Calu3 (cell line): Measurements from ENCODE around the gene SLC9A4. TPM values are rescaled to one million over a fixed set of nuclear protein-coding genes. Genes with fewer than 3 reads are reported as not detected.

Experiments
- BruUV-seq: library from RNA; stranded (reverse); fragments of 400-500 nt; replicated peaks from 2 replicates; lab custom pipeline; 2021; lab: Mats Ljungman, UMichigan
- CTCF ChIA-PET: fragments of 300-600 bp; sonication (Branson Sonifier 250); formaldehyde crosslinking; loops from one replicate; lab custom pipeline; 2022; ENCODE audit warnings: antibody characterized with exemption; lab: Charles Lee
- DNase-seq: peaks from one replicate; pipeline ENCODE4 v3.0.0; 2022
- H3K27ac Mint-ChIP-seq: one replicate; pipeline ENCODE4 v1.8.0; 2022; ENCODE audit warnings: mixed read lengths; ENCODE audit not compliant: unreplicated experiment
- H3K27me3 Mint-ChIP-seq: one replicate; pipeline ENCODE4 v1.8.0; 2022; ENCODE audit warnings: mixed read lengths; ENCODE audit not compliant: unreplicated experiment
- H3K36me3 Mint-ChIP-seq: one replicate; pipeline ENCODE4 v1.8.0; 2022; ENCODE audit warnings: mild to moderate bottlenecking, moderate library complexity, mixed read lengths; ENCODE audit not compliant: insufficient read depth, unreplicated experiment
- H3K4me1 Mint-ChIP-seq: one replicate; pipeline ENCODE4 v1.8.0; 2022; ENCODE audit warnings: mild to moderate bottlenecking, low read depth, mixed read lengths; ENCODE audit not compliant: unreplicated experiment
- H3K4me3 Mint-ChIP-seq: one replicate; pipeline ENCODE4 v1.8.0; 2022; ENCODE audit warnings: mild to moderate bottlenecking, low read depth, moderate library complexity, mixed read lengths; ENCODE audit not compliant: unreplicated experiment
- H3K9me3 Mint-ChIP-seq: one replicate; pipeline ENCODE4 v1.8.0; 2022; ENCODE audit warnings: low read depth, mixed read lengths; ENCODE audit not compliant: unreplicated experiment
- CTCF ChIP-seq: fragments of 200-600 bp; IDR thresholded peaks from one replicate; pipeline ENCODE4 v1.8.0; 2022; ENCODE audit warnings: antibody characterized with exemption; ENCODE audit not compliant: unreplicated experiment
- intact Hi-C: fragments of 100-400 bp; cut with micrococcal nuclease; formaldehyde crosslinking; loops from one replicate; pipeline ENCODE4 v1.10.0; 2022; ENCODE audit not compliant: unreplicated experiment
- microRNA-seq: library from miRNA; unstranded; fragments of <30 nt; microRNA quantifications from one replicate; pipeline ENCODE4 v1.2.0, GENCODE V29; 2022
- total RNA-seq: library from RNA; stranded (reverse); gene quantifications from 2 replicates; pipeline ENCODE4 v1.2.3, GENCODE V29; 2022

SLC9A4 gene
- total RNA-seq, 1 experiment from 2014 or later = 0.12 TPM

GRCh38 chr2:102582845-102583244 is 109.8 kb downstream of the SLC9A4 start:
- no TSS peak for BruUV-seq
- no peaks in the 10 kb centered on the region for H3K9me3 Mint-ChIP-seq
- no peak overlapping the region for H3K4me3 Mint-ChIP-seq
- no peak overlapping the region for H3K27ac Mint-ChIP-seq
- peaks cover 21% of the 10 kb centered on the region for H3K4me1 Mint-ChIP-seq
- H3K27me3 Mint-ChIP-seq = no peaks in the 10 kb centered on the region
- CTCF ChIA-PET = no interaction called here
- TF ChIP-seq CTCF = no peak
- intact Hi-C loops = no loop called here
- no peaks in the 10 kb centered on the region for H3K36me3 Mint-ChIP-seq
- no peak for DNase-seq

Small RNA genes within 50 kb of the gene (microRNA-seq; reads per million reads assigned to microRNA genes)
- not detected for gene MIR4772

Other genes with a start within 250 kb of the SLC9A4 start
- 0.22 TPM in 1 of 2 replicates, not detected in the other for gene IL1RL1, start 161.7 kb upstream of the SLC9A4 start, total RNA-seq
- gene IL18R1, start 117.4 kb upstream of the SLC9A4 start, total RNA-seq = 1.5 and 2.1 TPM in 2 replicates
- not detected in 2 replicates for gene IL18RAP, start 50.1 kb upstream of the SLC9A4 start, total RNA-seq
- gene SLC9A2, start 146.3 kb downstream of the SLC9A4 start, total RNA-seq = 5.7 and 5.9 TPM in 2 replicates